ENCODE results near the gene MTMR10. TPM values are rescaled to one million over a fixed set of nuclear protein-coding genes. Genes with fewer than 3 reads are reported as not detected.

MTMR10 gene
- total RNA-seq, 1 donor: 37.6 TPM

GRCh38 chr15:30913761-30914160 is 77.7 kb downstream of the MTMR10 start:
- no peak overlapping the region for H3K4me3 ChIP-seq (ENCODE audit: low read depth, low read length)
- DNase-seq (ENCODE audit: low read depth): no peak
- TF ChIP-seq, protein P1, sequence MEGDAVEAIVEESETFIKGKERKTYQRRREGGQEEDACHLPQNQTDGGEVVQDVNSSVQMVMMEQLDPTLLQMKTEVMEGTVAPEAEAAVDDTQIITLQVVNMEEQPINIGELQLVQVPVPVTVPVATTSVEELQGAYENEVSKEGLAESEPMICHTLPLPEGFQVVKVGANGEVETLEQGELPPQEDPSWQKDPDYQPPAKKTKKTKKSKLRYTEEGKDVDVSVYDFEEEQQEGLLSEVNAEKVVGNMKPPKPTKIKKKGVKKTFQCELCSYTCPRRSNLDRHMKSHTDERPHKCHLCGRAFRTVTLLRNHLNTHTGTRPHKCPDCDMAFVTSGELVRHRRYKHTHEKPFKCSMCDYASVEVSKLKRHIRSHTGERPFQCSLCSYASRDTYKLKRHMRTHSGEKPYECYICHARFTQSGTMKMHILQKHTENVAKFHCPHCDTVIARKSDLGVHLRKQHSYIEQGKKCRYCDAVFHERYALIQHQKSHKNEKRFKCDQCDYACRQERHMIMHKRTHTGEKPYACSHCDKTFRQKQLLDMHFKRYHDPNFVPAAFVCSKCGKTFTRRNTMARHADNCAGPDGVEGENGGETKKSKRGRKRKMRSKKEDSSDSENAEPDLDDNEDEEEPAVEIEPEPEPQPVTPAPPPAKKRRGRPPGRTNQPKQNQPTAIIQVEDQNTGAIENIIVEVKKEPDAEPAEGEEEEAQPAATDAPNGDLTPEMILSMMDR (IDR thresholded peaks at IDR 0.05; ENCODE audit: insufficient read depth, low read depth, low read length): no peak

DNA sequence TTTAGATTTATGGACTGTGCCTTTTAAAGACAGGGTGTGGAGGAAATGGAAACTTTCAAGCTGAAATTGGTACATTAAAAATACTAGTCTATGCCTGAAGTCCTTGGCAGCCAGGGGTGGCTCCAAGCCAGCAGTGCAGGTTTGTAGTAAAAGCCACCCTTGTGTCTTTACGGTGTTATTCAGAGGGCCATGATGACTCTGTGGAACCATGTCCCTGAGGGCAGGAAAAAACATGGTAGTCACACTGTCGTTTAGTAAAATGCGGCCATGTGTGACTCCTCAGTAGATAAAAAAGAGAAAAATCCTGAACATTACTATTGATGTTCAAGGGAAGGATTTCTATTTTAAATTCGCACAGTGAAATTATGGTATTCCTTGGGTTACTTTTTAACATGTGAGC is 85.1 kb downstream of the MTMR10 start:
- TF ChIP-seq, protein P1 (IDR thresholded peaks at IDR 0.05; ENCODE audit: insufficient read depth, low read depth, low read length): no peak
- H3K4me3 ChIP-seq (ENCODE audit: low read depth, low read length): no peak overlapping the region
- no peak for DNase-seq (ENCODE audit: low read depth)

- DNase-seq (ENCODE audit: low read depth): no peak
- TF ChIP-seq, protein P1 (IDR thresholded peaks at IDR 0.05; ENCODE audit: insufficient read depth, low read depth, low read length): peak; percentile 36
- no peak overlapping the region for H3K4me3 ChIP-seq (ENCODE audit: low read depth, low read length)
Measured at GRCh38 chr15:30905821-30906220, 85.6 kb downstream of the MTMR10 start.

DNA sequence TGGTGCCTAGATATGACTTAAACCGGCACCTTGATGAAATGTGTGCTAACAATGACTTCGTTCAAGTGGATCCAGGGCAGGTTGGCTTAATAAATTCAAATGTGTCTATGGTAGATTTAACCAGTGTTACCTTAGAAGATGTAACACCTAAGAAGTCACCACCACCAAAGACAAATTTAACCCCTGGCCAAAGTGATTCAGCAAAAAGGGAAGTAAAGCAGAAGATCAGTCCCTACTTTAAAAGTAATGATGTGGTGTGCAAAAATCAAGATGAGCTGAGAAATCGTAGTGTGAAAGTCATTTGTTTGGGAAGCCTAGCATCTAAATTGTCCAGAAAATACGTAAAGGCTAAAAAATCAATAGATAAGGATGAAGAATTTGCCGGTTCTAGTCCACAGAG is 86.6 kb downstream of the MTMR10 start:
- no peak overlapping the region for H3K4me3 ChIP-seq (ENCODE audit: low read depth, low read length)
- TF ChIP-seq, protein P1 (IDR thresholded peaks at IDR 0.05; ENCODE audit: insufficient read depth, low read depth, low read length): no peak
- no peak for DNase-seq (ENCODE audit: low read depth)

DNA sequence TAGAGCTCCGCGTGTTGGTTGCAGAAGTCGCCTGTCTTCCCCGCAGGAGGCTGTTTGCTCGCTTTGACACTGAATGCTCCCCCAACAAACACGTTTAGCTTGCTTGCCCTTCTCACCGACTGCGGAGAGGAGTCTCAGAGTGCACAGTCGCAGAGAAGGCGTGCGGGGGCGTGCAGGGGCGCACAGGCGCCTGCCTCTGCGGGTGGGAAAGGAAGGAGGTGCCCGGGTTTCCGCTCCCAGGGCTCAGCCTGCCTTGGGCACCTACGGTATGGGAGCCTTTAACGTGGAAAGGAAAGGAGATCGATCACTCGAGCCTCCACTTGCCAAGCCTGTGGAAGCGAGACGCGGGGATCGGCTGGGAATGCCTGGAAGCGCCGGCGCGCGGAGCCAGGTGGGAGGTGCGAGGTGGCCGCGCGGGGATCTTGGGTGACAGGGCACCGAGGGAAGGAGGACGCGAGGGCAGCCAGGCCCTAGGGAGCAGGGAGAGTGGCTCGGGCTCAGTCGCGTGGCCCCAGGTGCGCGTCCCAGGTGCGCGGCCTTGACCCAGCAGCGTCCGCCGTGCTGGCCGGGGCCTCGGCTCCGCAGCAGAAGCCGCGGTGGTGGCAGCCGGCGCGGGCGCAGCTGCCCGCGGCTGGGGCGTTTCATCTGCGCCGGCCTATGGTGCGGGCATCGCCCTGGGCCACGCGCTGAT is 87.8 kb downstream of the MTMR10 start, which contains the start of gene FAN1:
Gene FAN1, plus strand, starts transcription at position 419 of the 691 bp plus-strand sequence. CDS start 749 bp downstream, outside the sequence.
- TF ChIP-seq, protein P1 (IDR thresholded peaks at IDR 0.05; ENCODE audit: insufficient read depth, low read depth, low read length): no peak
- peak; percentile 86 for DNase-seq (ENCODE audit: low read depth)
- H3K4me3 ChIP-seq (ENCODE audit: low read depth, low read length): peak within 1 kb of the TSS; percentile 83

- no peak for DNase-seq (ENCODE audit: low read depth)
- TF ChIP-seq, protein P1 (IDR thresholded peaks at IDR 0.05; ENCODE audit: insufficient read depth, low read depth, low read length): no peak
Measured at GRCh38 chr15:30901889-30902288, 89.5 kb downstream of the MTMR10 start.

GRCh38 chr15:30896211-30896606 is 95.2 kb downstream of the MTMR10 start:
- no peak for DNase-seq (ENCODE audit: low read depth)
- TF ChIP-seq, protein P1 (IDR thresholded peaks at IDR 0.05; ENCODE audit: insufficient read depth, low read depth, low read length): no peak
- no peak overlapping the region for H3K4me3 ChIP-seq (ENCODE audit: low read depth, low read length)

More at GRCh38 chr15:30901889-30902288, 89.5 kb downstream of the MTMR10 start:
- no peak overlapping the region for H3K4me3 ChIP-seq (ENCODE audit: low read depth, low read length)
